ENCODE results near the gene SLC30A3. TPM values are rescaled to one million over a fixed set of nuclear protein-coding genes. Genes with fewer than 3 reads are reported as not detected.
A peak's percentile ranks its signal among the peaks of the same experiment; 100 is the strongest.
"Not testable (repeated sequence)": the region's sequence is repeated elsewhere in the genome, so short reads cannot be mapped to it uniquely, and the experiment has no call there.

The SLC30A3 gene
- total RNA-seq, result under 1 TPM in 1 of 2 donors, not detected in 1; 0.50 TPM

- peak; percentile 77 for ATAC-seq (replicated peaks)
- Mint-ChIP-seq H3K4me3 (peak within 1 kb of the TSS; percentile 64), H3K36me3 (ENCODE audit: low read depth) (peaks cover 7% of the 10 kb centered on the region), H3K9me3 (no peaks in the 10 kb centered on the region), H3K4me1 (peaks cover 15% of the 10 kb centered on the region), H3K27ac (no peak within 1 kb of the TSS), H3K27me3 (peaks cover 50% of the 10 kb centered on the region)
These were observed at the start of gene SLC30A3 for GRCh38 chr2:27262379-27263286. SLC30A3 (minus strand) TSS chr2:27263047; CDS start chr2:27262906, 141 bp downstream.

GRCh38 chr2:27312152-27312551, 49.3 kb upstream of the SLC30A3 start:
- Mint-ChIP-seq H3K9me3 (no peaks in the 10 kb centered on the region), H3K27ac (no peak overlapping the region), H3K27me3 (no peaks in the 10 kb centered on the region), H3K4me3 (no peak overlapping the region), H3K4me1 (no peaks in the 10 kb centered on the region), H3K36me3 (ENCODE audit: low read depth) (peaks cover 46% of the 10 kb centered on the region)
- no peak for ATAC-seq (replicated peaks)

GRCh38 chr2:27309651-27310050, 46.8 kb upstream of the SLC30A3 start:
- no peak for ATAC-seq (replicated peaks)
- peaks cover 46% of the 10 kb centered on the region for H3K36me3 Mint-ChIP-seq (ENCODE audit: low read depth)
- no peaks in the 10 kb centered on the region for H3K9me3 Mint-ChIP-seq
- no peaks in the 10 kb centered on the region for H3K4me1 Mint-ChIP-seq
- H3K27ac Mint-ChIP-seq, result no peak overlapping the region
- no peak overlapping the region for H3K4me3 Mint-ChIP-seq
- peaks cover 7% of the 10 kb centered on the region for H3K27me3 Mint-ChIP-seq

GRCh38 chr2:27308359-27308881, 45.6 kb upstream of the SLC30A3 start, which contains the start of gene UCN:
UCN (minus strand) TSS chr2:27308445; CDS start chr2:27307895, 550 bp downstream.
- Mint-ChIP-seq H3K27me3 (peaks cover 12% of the 10 kb centered on the region), H3K4me3 (peak within 1 kb of the TSS; percentile 48), H3K4me1 (no peaks in the 10 kb centered on the region), H3K9me3 (no peaks in the 10 kb centered on the region), H3K27ac (no peak within 1 kb of the TSS), H3K36me3 (ENCODE audit: low read depth) (peaks cover 46% of the 10 kb centered on the region)
- ATAC-seq (replicated peaks), result no peak

GRCh38 chr2:27307545-27308358, 44.9 kb upstream of the SLC30A3 start:
- Mint-ChIP-seq H3K9me3 (no peaks in the 10 kb centered on the region), H3K4me3 (peak overlapping the region; percentile 48), H3K36me3 (ENCODE audit: low read depth) (peaks cover 45% of the 10 kb centered on the region), H3K27ac (no peak overlapping the region), H3K4me1 (no peaks in the 10 kb centered on the region), H3K27me3 (peaks cover 12% of the 10 kb centered on the region)
- ATAC-seq (replicated peaks), result no peak

- no peak for ATAC-seq (replicated peaks)
- Mint-ChIP-seq H3K36me3 (ENCODE audit: low read depth) (peaks cover 39% of the 10 kb centered on the region), H3K4me1 (no peaks in the 10 kb centered on the region), H3K9me3 (no peaks in the 10 kb centered on the region), H3K4me3 (peak overlapping the region; percentile 48), H3K27ac (no peak overlapping the region), H3K27me3 (peaks cover 12% of the 10 kb centered on the region)
These were observed 44.4 kb upstream of the SLC30A3 start for GRCh38 chr2:27307287-27307544.

GRCh38 chr2:27306573-27307286, 43.9 kb upstream of the SLC30A3 start:
- Mint-ChIP-seq H3K4me1 (no peaks in the 10 kb centered on the region), H3K9me3 (no peaks in the 10 kb centered on the region), H3K27me3 (peaks cover 12% of the 10 kb centered on the region), H3K4me3 (peak overlapping the region; percentile 48), H3K36me3 (ENCODE audit: low read depth) (peaks cover 36% of the 10 kb centered on the region), H3K27ac (no peak overlapping the region)
- ATAC-seq (replicated peaks), result peak; percentile 34

- Mint-ChIP-seq H3K4me1 (no peaks in the 10 kb centered on the region), H3K36me3 (ENCODE audit: low read depth) (peaks cover 30% of the 10 kb centered on the region), H3K4me3 (peak overlapping the region; percentile 48), H3K27me3 (peaks cover 12% of the 10 kb centered on the region), H3K9me3 (no peaks in the 10 kb centered on the region), H3K27ac (no peak overlapping the region)
- peak; percentile 15 for ATAC-seq (replicated peaks)
These were observed 43.3 kb upstream of the SLC30A3 start for GRCh38 chr2:27306136-27306535.

- peaks cover 25% of the 10 kb centered on the region for H3K36me3 Mint-ChIP-seq (ENCODE audit: low read depth)
- no peak for ATAC-seq (replicated peaks)
- H3K4me3 Mint-ChIP-seq, result no peak overlapping the region
- H3K27me3 Mint-ChIP-seq, result peaks cover 12% of the 10 kb centered on the region
- no peaks in the 10 kb centered on the region for H3K9me3 Mint-ChIP-seq
- no peak overlapping the region for H3K27ac Mint-ChIP-seq
- H3K4me1 Mint-ChIP-seq, result no peaks in the 10 kb centered on the region
These were observed 42.7 kb upstream of the SLC30A3 start for GRCh38 chr2:27305516-27305915.

- peaks cover 17% of the 10 kb centered on the region for H3K36me3 Mint-ChIP-seq (ENCODE audit: low read depth)
- no peak overlapping the region for H3K27ac Mint-ChIP-seq
- no peak overlapping the region for H3K4me3 Mint-ChIP-seq
- H3K4me1 Mint-ChIP-seq, result no peaks in the 10 kb centered on the region
- no peak for ATAC-seq (replicated peaks)
- no peaks in the 10 kb centered on the region for H3K9me3 Mint-ChIP-seq
- peaks cover 12% of the 10 kb centered on the region for H3K27me3 Mint-ChIP-seq
These were observed 41.8 kb upstream of the SLC30A3 start for GRCh38 chr2:27304488-27305240.

GRCh38 chr2:27303093-27304025, 40.5 kb upstream of the SLC30A3 start:
- H3K36me3 Mint-ChIP-seq (ENCODE audit: low read depth), result peaks cover 4% of the 10 kb centered on the region
- H3K4me3 Mint-ChIP-seq, result peak overlapping the region; percentile 51
- no peaks in the 10 kb centered on the region for H3K9me3 Mint-ChIP-seq
- H3K27me3 Mint-ChIP-seq, result peaks cover 19% of the 10 kb centered on the region
- no peak overlapping the region for H3K27ac Mint-ChIP-seq
- H3K4me1 Mint-ChIP-seq, result no peaks in the 10 kb centered on the region
- ATAC-seq (replicated peaks), result peak; percentile 81

- H3K9me3 Mint-ChIP-seq; ATAC-seq (replicated peaks): not testable (repeated sequence)
These were observed 37.8 kb upstream of the SLC30A3 start for GRCh38 chr2:27300606-27301005.

More at GRCh38 chr2:27300606-27301005, 37.8 kb upstream of the SLC30A3 start:
- H3K4me1 Mint-ChIP-seq; H3K36me3 Mint-ChIP-seq (ENCODE audit: low read depth); H3K27ac Mint-ChIP-seq; H3K4me3 Mint-ChIP-seq: not testable (repeated sequence)
- H3K27me3 Mint-ChIP-seq, result peaks cover 28% of the 10 kb centered on the region

Data from activated T-helper 17 cell treated with anti-CD3 and anti-CD28 coated beads, Interleukin-2, amount 50 U/mL, for 72 hours (primary cell).